OCI-LY1 (cell line): ENCODE data around the gene CTNNA3.

Experiments used
- EZH2 ChIP-seq: fragments of 200-600 bp; sonication (generic), shearing (Covaris generic); IDR thresholded peaks from 2 replicates; pipeline ENCODE4 v1.8.0; 2017; ENCODE audit warnings: borderline replicate concordance, mixed run types, mild to moderate bottlenecking, antibody characterized with exemption, low read length, moderate library complexity, mixed read lengths
- TF ChIP-seq, protein P1 (sequence below): fragments of 200-600 bp; sonication (generic), shearing (Covaris generic); IDR thresholded peaks from 2 replicates; pipeline ENCODE4 v1.5.1; 2017; ENCODE audit warnings: mild to moderate bottlenecking, antibody characterized with exemption, low read length, moderate library complexity, mixed read lengths

DNA sequence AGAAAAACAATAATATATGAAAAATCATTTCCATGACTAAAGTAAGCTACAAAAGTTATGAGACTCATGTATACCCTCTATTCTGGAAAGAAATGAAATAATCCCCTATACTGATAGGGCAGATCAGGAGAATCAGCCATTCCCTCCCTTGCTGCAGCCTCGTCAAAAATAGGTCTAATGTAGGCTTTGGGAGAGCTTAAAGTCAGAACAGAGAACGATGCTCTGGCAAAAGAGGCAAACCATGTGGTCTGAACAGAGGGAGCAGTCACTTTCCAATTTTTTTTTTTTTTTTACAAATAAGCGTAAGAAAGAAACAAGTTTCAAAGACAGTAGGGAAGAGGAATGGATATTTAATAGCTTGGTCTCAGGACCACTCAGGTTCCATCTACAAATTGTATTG, 1232.4 kb downstream of the CTNNA3 start:
- TF ChIP-seq, protein P1, sequence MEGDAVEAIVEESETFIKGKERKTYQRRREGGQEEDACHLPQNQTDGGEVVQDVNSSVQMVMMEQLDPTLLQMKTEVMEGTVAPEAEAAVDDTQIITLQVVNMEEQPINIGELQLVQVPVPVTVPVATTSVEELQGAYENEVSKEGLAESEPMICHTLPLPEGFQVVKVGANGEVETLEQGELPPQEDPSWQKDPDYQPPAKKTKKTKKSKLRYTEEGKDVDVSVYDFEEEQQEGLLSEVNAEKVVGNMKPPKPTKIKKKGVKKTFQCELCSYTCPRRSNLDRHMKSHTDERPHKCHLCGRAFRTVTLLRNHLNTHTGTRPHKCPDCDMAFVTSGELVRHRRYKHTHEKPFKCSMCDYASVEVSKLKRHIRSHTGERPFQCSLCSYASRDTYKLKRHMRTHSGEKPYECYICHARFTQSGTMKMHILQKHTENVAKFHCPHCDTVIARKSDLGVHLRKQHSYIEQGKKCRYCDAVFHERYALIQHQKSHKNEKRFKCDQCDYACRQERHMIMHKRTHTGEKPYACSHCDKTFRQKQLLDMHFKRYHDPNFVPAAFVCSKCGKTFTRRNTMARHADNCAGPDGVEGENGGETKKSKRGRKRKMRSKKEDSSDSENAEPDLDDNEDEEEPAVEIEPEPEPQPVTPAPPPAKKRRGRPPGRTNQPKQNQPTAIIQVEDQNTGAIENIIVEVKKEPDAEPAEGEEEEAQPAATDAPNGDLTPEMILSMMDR = no peak
- no peak for TF ChIP-seq EZH2
